GM18867 (cell line): ENCODE results near the gene FANK1.

Experiments
- ATAC-seq: cut with Tn5 transposase; IDR thresholded peaks from one replicate; pipeline ENCODE4 v1.9.1; 2021; ENCODE audit warnings: mild to moderate bottlenecking, moderate library complexity; ENCODE audit not compliant: unreplicated experiment

The FANK1 gene, protein sequence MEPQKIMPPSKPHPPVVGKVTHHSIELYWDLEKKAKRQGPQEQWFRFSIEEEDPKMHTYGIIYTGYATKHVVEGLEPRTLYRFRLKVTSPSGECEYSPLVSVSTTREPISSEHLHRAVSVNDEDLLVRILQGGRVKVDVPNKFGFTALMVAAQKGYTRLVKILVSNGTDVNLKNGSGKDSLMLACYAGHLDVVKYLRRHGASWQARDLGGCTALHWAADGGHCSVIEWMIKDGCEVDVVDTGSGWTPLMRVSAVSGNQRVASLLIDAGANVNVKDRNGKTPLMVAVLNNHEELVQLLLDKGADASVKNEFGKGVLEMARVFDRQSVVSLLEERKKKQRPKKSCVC

DNA sequence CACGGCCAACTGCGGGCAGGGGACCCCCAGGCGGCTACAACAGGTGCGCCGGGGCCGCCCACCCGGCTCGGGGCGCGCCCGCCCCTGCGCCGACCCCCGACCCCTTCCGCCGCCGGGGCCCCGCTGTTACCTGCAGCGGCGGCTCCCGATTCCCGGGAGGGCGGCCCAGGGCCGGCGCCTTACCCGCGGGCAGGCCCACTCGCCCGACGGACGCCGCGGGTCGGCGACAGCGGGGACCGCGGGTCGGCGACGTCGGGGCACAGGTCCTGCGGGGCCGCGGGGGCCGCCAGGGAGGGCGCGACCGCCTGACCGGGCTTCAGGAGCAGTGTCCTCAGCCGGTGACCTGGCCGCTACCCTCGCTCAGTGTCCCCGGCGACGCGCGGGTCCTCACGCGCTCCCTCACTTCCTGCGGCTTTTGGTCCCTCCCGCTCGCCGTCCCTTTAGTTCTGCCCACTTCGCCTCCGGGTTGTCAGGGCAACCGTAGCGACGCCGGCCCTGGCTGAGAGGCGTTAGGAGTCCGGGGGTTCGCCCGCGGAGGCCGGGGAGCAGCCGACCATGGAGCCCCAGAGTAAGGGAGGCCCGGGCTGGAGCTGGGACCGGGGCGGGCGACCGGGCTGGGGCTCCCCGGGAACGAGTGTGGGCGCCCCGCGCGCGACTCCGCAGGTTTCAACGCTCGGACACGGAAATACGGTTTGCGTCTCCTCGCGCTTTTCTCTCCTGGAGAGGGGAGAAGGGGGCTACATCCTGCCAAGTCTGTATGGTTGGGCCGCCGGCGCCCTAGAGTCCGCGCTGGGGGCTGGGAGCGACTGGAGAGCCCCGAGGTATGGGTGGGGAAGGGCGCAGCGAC is at the start of gene FANK1:
Gene FANK1 (plus strand): TSS at position 477 of the 847 bp plus-strand sequence. CDS start 79 bp downstream, at position 556.
- ATAC-seq: peak; percentile 90

DNA sequence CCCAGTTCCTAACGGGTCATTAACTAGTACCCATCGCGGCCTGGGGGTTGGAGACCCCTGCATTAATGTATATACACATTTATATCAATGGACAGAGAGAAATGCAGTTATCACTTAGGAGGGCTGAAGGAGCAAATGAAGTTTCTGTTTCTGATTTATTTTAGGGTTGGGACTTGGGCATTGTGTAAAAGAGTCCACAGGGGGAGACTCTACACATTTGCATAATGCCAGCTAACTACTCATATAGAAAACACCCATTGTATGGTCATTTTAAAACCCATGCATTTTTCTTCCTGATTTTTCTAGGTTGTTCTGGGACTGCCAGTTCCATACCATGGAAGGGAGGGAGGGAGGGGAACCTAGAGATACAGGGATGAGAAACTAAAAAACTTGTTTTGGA is 49.5 kb upstream of the FANK1 start:
- ATAC-seq: peak; percentile 52

DNA sequence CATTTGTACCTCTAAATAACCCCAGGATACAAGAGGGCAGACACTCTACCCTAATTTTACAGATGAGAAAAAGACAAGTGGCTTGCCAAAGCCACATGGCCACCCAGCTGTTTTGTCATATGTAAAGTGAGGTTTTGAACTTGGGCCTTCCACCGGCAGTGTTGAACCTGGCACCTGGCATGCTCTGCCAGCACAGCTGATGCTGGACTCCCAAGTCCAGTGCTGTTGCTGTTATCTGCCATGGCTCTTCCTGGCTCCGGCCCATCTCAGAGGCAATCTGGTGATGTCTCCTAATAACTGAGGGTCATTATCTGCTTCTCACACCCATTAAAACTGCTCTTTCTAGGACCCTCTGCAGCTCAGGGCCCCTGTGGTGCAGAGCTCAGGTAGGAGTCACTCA is 48.0 kb upstream of the FANK1 start:
- ATAC-seq: no peak

GRCh38 chr10:125848857-125849256 is 47.5 kb upstream of the FANK1 start:
- ATAC-seq: no peak

DNA sequence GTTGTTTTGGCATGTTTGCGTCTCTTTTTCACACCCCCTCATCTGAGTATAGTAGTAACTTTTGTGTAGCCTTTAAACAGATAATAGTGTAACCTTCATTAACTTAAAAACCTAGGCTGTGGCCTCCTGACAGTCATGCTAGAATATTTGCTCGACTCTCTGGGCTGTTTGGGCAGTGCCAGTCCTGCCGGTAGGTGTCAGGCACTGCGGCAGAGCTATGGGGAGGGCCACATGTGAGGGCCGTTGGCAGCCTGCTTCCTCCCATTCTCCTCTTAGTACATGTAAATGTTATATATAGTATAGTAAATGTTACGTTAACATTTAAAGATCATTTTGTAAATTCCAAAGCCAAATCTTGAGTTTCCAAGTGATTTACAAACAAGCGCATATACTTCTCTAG is 46.9 kb upstream of the FANK1 start:
- ATAC-seq: no peak

DNA sequence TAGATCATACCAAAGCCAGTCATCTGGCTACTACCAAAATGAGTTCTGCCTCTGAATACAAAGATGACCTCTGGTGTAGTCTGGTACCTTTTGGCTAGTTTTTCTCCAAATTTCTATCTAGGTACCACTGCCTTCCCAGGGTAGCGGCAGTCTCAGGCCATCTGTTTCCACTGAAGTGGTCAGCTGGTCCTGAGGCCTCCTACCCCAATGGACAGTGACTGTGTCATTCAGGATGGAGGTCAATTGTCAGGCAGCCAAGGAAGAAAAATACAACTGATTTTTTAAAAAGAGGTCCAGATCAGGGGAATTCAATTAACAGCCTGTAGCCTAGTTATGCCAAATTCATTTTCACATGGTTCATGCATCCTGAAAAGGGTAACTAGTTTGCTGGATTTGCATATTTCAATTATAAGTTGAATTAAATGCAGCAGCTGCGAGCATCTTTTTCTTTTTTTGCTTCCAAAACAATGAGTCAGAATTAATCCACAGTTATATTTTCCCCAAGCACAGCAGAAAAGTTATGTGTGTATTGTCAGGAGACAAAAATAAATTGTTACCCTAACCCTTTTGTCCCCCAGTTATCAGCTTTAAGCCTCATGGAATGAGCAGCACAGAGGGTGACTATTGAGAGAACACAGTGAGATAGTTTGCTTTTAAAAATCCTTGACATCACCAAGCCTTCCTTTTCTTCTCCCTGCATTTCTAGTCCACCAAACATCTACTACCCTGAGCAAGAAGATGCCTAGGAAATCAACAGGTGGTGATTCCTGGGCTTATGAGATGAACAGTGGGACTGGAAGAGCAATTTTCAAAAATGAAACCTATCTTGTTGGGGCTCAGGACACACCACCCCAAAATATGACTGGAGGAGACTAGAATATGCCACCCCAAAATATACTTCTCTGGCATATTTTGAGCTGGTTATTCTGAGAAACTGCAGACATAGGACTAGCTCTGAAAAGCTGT is 45.3 kb upstream of the FANK1 start:
- ATAC-seq: no peak

DNA sequence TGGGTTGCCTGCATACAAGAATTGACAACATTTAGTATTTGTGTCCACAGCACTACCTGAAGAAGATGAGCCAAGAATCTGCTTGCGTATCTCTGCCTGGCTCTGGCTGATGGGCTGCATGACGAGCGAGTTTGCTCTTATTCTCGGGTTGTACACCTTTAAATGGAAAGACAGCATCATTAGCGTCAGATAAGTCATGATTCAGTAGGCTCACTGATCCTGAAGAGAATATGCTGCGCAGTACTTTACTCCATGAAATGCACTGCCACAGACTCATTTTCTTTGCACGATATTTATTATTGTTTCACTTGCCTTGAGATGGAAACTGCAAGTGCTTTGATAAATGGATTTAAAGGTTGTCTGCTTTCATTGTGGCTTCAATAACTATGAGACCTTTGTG is 43.9 kb upstream of the FANK1 start:
- ATAC-seq: no peak

- ATAC-seq: no peak
Observed at GRCh38 chr10:125857185-125857760, 39.1 kb upstream of the FANK1 start.

GRCh38 chr10:125859128-125859817 is 37.1 kb upstream of the FANK1 start:
- ATAC-seq: no peak

GRCh38 chr10:125865120-125865519 is 31.2 kb upstream of the FANK1 start:
- ATAC-seq: no peak

DNA sequence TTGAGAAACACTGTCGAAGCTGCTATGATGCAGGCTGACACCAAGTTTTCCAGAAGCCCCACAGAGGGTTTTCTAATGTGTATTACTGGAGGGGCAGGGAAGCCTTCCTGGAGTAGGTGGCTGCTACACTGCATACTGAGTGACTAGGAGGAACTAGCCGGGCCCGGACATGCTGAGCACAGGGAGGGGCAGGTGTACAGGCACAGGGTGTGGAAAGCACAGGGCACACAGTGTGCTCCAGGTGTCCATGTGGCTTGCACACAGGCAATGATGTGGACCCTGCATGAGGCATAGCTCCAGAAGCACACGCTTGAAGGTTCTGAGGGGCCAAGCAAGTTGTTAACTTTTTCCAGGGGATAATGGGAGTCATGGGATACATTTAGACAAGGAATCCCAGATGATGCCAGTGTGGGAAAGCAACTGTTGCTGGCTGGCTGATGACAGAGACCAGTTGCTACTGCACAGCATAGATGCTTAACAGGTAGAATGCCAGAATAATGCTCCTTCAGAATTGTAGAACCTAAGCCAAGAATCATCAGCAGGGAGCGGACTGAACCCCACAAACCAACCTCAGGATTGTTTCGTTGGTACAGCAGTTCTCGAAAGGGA is 29.8 kb upstream of the FANK1 start:
- ATAC-seq: no peak

DNA sequence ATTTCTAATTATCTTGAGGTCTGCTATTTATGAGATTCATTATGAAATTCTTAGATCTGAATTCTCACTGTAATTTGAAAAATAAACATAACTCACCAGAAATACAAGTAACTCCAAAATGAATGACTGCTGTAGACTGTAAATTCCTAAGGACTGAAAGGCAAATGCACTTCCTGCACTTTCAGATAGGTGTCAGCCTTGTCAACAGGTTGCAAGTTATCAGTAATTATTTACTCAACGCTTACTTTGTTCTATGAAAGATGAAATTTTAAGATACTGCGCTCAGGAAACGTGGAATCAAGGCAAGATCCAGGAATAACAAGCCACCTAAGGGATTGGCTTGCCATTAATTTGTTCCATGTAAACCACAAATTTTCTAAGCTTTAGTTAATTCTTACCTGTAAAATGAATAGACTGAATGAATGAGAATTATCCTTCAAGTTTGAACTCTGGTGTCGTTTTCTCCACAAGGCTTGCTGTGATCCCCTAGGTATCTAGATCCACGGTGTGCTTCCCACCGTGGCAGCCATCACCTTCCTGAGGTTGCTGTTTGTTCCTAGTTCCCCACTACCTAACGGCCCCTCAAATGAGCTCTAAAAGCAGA is 27.9 kb upstream of the FANK1 start:
- ATAC-seq: peak; percentile 87

- ATAC-seq: no peak
Observed at GRCh38 chr10:125871338-125871737, 25.0 kb upstream of the FANK1 start.

DNA sequence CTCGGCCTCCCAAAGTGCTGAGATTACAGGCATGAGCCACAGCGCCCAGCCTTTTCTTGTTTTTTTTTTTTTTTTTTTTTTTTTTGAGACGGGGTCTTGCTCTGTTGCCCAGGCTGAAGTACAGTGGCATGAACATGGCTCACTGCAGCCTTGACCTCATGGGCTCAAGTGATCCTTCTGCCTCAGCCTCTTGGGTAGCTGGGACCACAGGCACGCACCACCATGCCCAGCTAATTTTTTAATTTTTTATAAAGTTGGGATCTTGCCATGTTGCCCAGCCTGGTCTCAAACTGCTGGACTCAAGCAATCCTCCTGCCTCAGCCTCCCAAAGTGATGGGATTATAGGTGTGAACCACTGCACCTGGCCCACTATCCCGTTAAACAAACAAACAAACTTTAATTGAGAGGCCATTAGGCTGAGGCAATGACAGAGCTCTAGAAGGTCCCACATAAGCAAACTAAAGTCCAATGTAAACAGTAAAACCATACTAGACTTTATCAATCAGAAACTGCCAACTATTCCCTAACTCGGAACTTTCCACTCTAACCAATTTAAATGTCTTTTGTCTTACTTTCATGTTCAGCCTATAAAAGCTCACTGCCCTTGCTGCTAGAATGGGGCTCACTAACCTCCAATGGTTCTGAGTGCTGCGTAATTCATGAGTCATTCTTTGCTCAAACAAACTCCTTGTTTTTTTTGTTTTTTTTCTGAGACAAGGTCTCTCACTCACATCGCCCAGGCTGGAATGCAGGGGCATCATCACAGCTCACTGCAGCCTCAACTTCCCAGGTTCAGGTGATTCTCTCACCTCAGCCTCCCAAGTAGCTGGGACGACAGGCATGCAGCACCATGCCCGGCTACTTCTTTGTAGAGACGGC is 17.2 kb upstream of the FANK1 start:
- ATAC-seq: no peak

DNA sequence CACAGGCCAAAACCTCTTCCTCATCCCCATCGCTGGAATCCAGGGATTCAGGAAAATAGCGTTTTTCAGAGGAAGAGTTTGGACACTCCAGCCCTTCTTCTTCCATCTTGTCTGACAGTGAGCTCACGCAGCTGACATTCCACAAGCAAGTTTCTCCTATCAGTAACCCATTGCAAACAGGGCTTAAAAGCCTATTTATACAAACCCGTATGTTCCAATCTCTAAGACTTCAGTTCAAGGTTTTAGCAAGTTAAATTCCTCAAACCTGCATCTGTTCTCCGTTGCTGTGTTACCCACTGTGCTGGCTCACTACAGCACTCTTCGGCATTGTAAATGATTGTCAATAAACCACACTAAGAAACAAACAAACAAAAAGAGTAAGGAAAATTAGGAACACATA is 15.6 kb upstream of the FANK1 start:
- ATAC-seq: no peak

DNA sequence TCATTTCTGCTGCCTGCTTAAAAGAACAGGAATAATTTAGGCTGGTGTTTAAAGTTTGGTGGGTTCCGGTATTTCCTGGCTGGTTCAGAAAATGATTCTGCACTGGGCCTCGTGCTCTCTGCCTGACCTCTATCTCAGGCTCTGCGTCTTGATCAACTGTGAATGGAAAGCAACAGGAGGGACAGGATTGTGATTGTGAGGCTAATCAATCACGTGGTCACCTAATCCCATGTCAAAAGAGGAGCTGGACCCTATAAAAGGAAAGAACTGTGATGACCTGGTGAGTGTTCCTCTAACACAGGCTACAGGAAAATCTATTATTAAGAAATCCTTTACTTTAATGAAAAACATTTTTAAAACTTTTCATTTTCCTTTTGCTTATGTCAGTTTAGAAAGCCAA is 15.2 kb upstream of the FANK1 start, which contains the start of gene DHX32:
Gene DHX32 (minus strand): TSS at position 101 of the 400 bp plus-strand sequence. CDS start 468 bp downstream, outside the sequence.
- ATAC-seq: no peak

- no peak for ATAC-seq
Observed at GRCh38 chr10:125882596-125882995, 13.8 kb upstream of the FANK1 start.

GRCh38 chr10:125883211-125883610 is 13.2 kb upstream of the FANK1 start:
- no peak for ATAC-seq
